Esophagus muscularis mucosa (tissue), 4 donors: ENCODE measurements around the gene TNKS2.

Experiments used
- EP300 ChIP-seq: sonication (generic); formaldehyde crosslinking; IDR thresholded peaks from one replicate; pipeline ENCODE4 v1.6.1; 2017; ENCODE audit warnings: antibody characterized with exemption
- POLR2A ChIP-seq: fragments of 450-650 bp; IDR thresholded peaks from one replicate; pipeline ENCODE4 v1.6.1; 2017; ENCODE audit warnings: antibody characterized with exemption, moderate library complexity, mild to moderate bottlenecking, low read depth
- TF ChIP-seq, protein P1 (sequence below), 3 experiments: fragments of 200-600 bp in 2 of 3; fragments of 450-650 bp in 1 of 3; sonication (generic) in 2 of 3; IDR thresholded peaks; one replicate each; pipeline ENCODE4 v1.5.1; 2017 to 2019; ENCODE audit warnings: antibody characterized with exemption in 3 of 3, mild to moderate bottlenecking in 2 of 3, moderate library complexity in 1 of 3

GRCh38 chr10:91875156-91875555 lies 76.9 kb downstream of the TNKS2 start:
- TF ChIP-seq, protein P1, sequence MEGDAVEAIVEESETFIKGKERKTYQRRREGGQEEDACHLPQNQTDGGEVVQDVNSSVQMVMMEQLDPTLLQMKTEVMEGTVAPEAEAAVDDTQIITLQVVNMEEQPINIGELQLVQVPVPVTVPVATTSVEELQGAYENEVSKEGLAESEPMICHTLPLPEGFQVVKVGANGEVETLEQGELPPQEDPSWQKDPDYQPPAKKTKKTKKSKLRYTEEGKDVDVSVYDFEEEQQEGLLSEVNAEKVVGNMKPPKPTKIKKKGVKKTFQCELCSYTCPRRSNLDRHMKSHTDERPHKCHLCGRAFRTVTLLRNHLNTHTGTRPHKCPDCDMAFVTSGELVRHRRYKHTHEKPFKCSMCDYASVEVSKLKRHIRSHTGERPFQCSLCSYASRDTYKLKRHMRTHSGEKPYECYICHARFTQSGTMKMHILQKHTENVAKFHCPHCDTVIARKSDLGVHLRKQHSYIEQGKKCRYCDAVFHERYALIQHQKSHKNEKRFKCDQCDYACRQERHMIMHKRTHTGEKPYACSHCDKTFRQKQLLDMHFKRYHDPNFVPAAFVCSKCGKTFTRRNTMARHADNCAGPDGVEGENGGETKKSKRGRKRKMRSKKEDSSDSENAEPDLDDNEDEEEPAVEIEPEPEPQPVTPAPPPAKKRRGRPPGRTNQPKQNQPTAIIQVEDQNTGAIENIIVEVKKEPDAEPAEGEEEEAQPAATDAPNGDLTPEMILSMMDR (IDR thresholded peaks at IDR 0.05) = no peak
- TF ChIP-seq POLR2A (no peak), EP300 (no peak)
